ENCODE results near the gene BCKDK. TPM values are rescaled to one million over a fixed set of nuclear protein-coding genes. Genes with fewer than 3 reads are reported as not detected.

The BCKDK gene
- total and polyA plus RNA-seq, 2 of the 8 experiments (the other 6 are each of a cell fraction or from before 2014, with no cell fraction given): 49.6 to 77.1 TPM

GRCh38 chr16:31131841-31132271 lies 23.7 kb downstream of the BCKDK start (continued):
- TF ChIP-seq JUND (IDR thresholded peaks at IDR 0.05; ENCODE audit: low read length) (no peak), POLR2AphosphoS5 (IDR thresholded peaks at IDR 0.05; ENCODE audit: low read depth, low read length) (no peak)
